Measurements from ENCODE around the gene NGRN.

NGRN gene

GRCh38 chr15:90225047-90225446, 40.4 kb upstream of the NGRN start:
- TF ChIP-seq, protein P1, sequence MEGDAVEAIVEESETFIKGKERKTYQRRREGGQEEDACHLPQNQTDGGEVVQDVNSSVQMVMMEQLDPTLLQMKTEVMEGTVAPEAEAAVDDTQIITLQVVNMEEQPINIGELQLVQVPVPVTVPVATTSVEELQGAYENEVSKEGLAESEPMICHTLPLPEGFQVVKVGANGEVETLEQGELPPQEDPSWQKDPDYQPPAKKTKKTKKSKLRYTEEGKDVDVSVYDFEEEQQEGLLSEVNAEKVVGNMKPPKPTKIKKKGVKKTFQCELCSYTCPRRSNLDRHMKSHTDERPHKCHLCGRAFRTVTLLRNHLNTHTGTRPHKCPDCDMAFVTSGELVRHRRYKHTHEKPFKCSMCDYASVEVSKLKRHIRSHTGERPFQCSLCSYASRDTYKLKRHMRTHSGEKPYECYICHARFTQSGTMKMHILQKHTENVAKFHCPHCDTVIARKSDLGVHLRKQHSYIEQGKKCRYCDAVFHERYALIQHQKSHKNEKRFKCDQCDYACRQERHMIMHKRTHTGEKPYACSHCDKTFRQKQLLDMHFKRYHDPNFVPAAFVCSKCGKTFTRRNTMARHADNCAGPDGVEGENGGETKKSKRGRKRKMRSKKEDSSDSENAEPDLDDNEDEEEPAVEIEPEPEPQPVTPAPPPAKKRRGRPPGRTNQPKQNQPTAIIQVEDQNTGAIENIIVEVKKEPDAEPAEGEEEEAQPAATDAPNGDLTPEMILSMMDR (IDR thresholded peaks at IDR 0.05; ENCODE audit: borderline replicate concordance, insufficient read depth, low read depth, low read length): no peak
- no peak overlapping the region for H3K4me3 ChIP-seq (ENCODE audit: low read depth, low read length)

DNA sequence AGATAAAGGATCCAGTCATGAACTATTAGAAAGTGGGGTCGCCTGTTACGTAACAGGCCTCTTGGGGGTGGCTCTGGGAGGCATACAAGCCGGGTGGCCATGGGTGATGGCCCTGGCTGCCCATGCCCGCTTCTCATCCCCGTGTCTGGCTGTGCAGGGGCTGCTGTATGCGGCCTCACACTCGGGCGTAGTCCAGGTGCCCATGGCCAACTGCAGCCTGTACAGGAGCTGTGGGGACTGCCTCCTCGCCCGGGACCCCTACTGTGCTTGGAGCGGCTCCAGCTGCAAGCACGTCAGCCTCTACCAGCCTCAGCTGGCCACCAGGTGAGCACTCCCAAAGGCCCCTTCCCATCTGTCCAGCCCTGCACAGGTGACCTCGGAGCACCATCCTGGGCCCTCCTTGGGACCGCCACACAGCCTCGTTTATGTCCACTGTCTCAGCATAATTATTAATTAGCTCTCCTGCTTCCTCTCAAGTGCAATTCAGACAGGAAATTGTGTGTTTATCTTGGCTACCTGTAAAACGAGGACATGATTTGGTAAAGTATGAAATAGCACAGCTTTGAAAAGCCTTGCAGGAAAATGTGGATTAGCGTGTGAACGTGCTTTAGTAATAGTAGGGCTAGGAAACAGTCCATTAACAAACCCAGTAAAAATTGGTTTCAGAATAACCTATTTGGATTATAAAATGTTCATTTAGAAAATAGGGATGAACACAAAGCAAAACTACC, 39.8 kb upstream of the NGRN start:
- TF ChIP-seq, protein P1 (IDR thresholded peaks at IDR 0.05; ENCODE audit: borderline replicate concordance, insufficient read depth, low read depth, low read length): no peak

DNA sequence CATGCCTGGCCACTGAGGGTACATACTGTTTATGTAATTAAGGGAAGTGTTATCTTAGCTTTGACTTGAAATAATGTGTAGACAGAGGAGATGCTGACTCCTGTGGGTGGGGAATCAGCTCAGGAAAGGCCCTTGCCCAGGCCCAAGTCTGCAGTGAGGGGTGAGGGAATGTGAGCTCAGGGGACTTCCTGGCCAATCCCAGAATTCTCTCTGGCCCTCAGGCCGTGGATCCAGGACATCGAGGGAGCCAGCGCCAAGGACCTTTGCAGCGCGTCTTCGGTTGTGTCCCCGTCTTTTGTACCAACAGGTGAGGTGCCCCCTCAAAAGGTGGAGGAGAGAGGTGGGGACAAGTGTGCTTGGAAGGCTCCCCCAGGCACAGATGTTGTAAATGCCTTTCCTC, 38.1 kb upstream of the NGRN start:
- H3K4me3 ChIP-seq (ENCODE audit: low read depth, low read length): no peak overlapping the region
- TF ChIP-seq, protein P1 (IDR thresholded peaks at IDR 0.05; ENCODE audit: borderline replicate concordance, insufficient read depth, low read depth, low read length): no peak

More for the DNA sequence above, 39.8 kb upstream of the NGRN start:
- H3K4me3 ChIP-seq (ENCODE audit: low read depth, low read length): no peak overlapping the region

DNA sequence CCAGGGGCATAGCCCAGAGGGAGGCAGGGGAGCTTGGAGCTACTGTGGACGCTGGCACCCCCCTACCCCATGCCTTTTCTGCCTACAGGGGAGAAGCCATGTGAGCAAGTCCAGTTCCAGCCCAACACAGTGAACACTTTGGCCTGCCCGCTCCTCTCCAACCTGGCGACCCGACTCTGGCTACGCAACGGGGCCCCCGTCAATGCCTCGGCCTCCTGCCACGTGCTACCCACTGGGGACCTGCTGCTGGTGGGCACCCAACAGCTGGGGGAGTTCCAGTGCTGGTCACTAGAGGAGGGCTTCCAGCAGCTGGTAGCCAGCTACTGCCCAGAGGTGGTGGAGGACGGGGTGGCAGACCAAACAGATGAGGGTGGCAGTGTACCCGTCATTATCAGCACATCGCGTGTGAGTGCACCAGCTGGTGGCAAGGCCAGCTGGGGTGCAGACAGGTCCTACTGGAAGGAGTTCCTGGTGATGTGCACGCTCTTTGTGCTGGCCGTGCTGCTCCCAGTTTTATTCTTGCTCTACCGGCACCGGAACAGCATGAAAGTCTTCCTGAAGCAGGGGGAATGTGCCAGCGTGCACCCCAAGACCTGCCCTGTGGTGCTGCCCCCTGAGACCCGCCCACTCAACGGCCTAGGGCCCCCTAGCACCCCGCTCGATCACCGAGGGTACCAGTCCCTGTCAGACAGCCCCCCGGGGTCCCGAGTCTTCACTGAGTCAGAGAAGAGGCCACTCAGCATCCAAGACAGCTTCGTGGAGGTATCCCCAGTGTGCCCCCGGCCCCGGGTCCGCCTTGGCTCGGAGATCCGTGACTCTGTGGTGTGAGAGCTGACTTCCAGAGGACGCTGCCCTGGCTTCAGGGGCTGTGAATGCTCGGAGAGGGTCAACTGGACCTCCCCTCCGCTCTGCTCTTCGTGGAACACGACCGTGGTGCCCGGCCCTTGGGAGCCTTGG, 37.4 kb upstream of the NGRN start:
- no peak overlapping the region for H3K4me3 ChIP-seq (ENCODE audit: low read depth, low read length)
- TF ChIP-seq, protein P1 (IDR thresholded peaks at IDR 0.05; ENCODE audit: borderline replicate concordance, insufficient read depth, low read depth, low read length): no peak

DNA sequence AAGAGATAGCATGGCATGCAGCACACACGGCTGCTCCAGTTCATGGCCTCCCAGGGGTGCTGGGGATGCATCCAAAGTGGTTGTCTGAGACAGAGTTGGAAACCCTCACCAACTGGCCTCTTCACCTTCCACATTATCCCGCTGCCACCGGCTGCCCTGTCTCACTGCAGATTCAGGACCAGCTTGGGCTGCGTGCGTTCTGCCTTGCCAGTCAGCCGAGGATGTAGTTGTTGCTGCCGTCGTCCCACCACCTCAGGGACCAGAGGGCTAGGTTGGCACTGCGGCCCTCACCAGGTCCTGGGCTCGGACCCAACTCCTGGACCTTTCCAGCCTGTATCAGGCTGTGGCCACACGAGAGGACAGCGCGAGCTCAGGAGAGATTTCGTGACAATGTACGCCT, 36.5 kb upstream of the NGRN start:
- H3K4me3 ChIP-seq (ENCODE audit: low read depth, low read length): no peak overlapping the region
- TF ChIP-seq, protein P1 (IDR thresholded peaks at IDR 0.05; ENCODE audit: borderline replicate concordance, insufficient read depth, low read depth, low read length): no peak

DNA sequence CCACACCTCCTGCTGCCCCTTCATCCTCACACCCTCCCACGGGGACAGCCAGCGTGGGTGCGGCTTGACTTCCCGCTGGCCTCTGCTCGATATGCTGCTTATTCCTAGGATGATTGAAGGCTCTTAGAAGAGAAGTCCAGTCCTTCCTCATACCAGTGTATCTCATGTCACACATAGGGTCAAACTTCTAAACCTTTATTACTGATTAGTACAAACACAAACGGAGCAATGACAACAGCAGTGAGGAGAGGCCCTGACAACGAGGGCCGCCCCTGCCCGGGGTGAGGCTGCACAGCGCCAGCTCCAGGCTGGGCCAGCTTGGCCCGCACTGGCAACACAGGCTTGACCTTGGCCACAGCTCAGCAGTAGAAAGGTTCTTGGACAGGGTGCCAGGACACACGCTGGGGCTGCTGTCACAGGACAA, 35.4 kb upstream of the NGRN start:
- H3K4me3 ChIP-seq (ENCODE audit: low read depth, low read length): no peak overlapping the region
- TF ChIP-seq, protein P1 (IDR thresholded peaks at IDR 0.05; ENCODE audit: borderline replicate concordance, insufficient read depth, low read depth, low read length): no peak
